ENCODE measurements around the gene AVEN. TPM values are rescaled to one million over a fixed set of nuclear protein-coding genes. Genes with fewer than 3 reads are reported as not detected.

AVEN gene
- total and polyA plus RNA-seq, 2 of the 13 experiments (the other 11 are each of a cell fraction or from before 2014, with no cell fraction given), result 4.4 to 17.5 TPM

- Histone ChIP-seq H3K36me3 (replicated peaks in 1 of 2; ENCODE audit: control insufficient read depth in 1 of 2, insufficient read depth in 2 of 2, low read length in 2 of 2) (no peaks in the 10 kb centered on the region), H3K27ac (ENCODE audit: extremely low read length, insufficient read depth, low read length) (no peak overlapping the region), H3K27me3 (ENCODE audit: control insufficient read depth in 1 of 2, insufficient read depth in 2 of 2, low read length in 2 of 2) (no peaks in the 10 kb centered on the region), H3K79me2 (ENCODE audit: insufficient read depth, low read length) (no peaks in the 10 kb centered on the region), H3K4me1 (ENCODE audit: insufficient read depth, low read length) (no peaks in the 10 kb centered on the region), H3K9ac (ENCODE audit: insufficient read depth, low read depth, low read length) (no peak overlapping the region), H3K9me3 (ENCODE audit: low read length) (no peaks in the 10 kb centered on the region), H3K4me2 (ENCODE audit: low read depth, low read length) (no peak overlapping the region), H2AFZ (ENCODE audit: low read length) (no peak overlapping the region), H4K20me1 (ENCODE audit: insufficient read depth, low read length) (no peaks in the 10 kb centered on the region), H3K4me3 (replicated peaks in 1 of 3; ENCODE audit: insufficient read depth in 1 of 3, low read depth in 2 of 3, low read length in 3 of 3) (no peak overlapping the region)
- DNase-seq (ENCODE audit: low spot score) (no peak), ATAC-seq (no peak), FAIRE-seq (no peak)
- POLR2A ChIA-PET, result no interaction called here
- in situ Hi-C loops (cut with HindIII; ENCODE audit: extremely low pct_ligation_motif_present, low pct_unique_long_range_greater_than_20kb), result no loop called here
- CTCF ChIA-PET (ENCODE audit: low intra/inter-chr PET ratio, low total read pairs), result no interaction called here
- TF ChIP-seq ZSCAN30 (CRISPR knock-in tag; IDR thresholded peaks at IDR 0.05) (no peak), ARHGAP35 (CRISPR knock-in tag; IDR thresholded peaks at IDR 0.05; ENCODE audit: borderline replicate concordance) (no peak), ZBTB26 (CRISPR knock-in tag; IDR thresholded peaks at IDR 0.05; ENCODE audit: borderline replicate concordance) (no peak), TOPORS (CRISPR knock-in tag; IDR thresholded peaks at IDR 0.05) (no peak), NFE2L2 (IDR thresholded peaks at IDR 0.05; ENCODE audit: low read length) (no peak), KDM2A (CRISPR knock-in tag; IDR thresholded peaks at IDR 0.05; ENCODE audit: borderline replicate concordance, low read depth) (no peak), ATF7 (IDR thresholded peaks at IDR 0.05) (no peak), ATF7 (CRISPR knock-in tag; IDR thresholded peaks at IDR 0.05) (no peak)
- BruUV-seq (replicated peaks), result no TSS peak
- 96% methylated on average over 9 of the region's 9 CpGs for WGBS (ENCODE audit: low lambda C conversion rate)
- intact Hi-C loops (cut with micrococcal nuclease; ENCODE audit: unreplicated experiment), result no loop called here
Observed at GRCh38 chr15:34013746-34014145, 25.3 kb downstream of the AVEN start.

- Histone ChIP-seq H3K27me3 (ENCODE audit: control insufficient read depth in 1 of 2, insufficient read depth in 2 of 2, low read length in 2 of 2) (no peaks in the 10 kb centered on the region), H3K9ac (ENCODE audit: insufficient read depth, low read depth, low read length) (no peak overlapping the region), H4K20me1 (ENCODE audit: insufficient read depth, low read length) (no peaks in the 10 kb centered on the region), H3K4me1 (ENCODE audit: insufficient read depth, low read length) (no peaks in the 10 kb centered on the region), H3K4me2 (ENCODE audit: low read depth, low read length) (no peak overlapping the region), H2AFZ (ENCODE audit: low read length) (no peak overlapping the region), H3K36me3 (replicated peaks in 1 of 2; ENCODE audit: control insufficient read depth in 1 of 2, insufficient read depth in 2 of 2, low read length in 2 of 2) (no peaks in the 10 kb centered on the region), H3K4me3 (replicated peaks in 1 of 3; ENCODE audit: insufficient read depth in 1 of 3, low read depth in 2 of 3, low read length in 3 of 3) (no peak overlapping the region), H3K79me2 (ENCODE audit: insufficient read depth, low read length) (no peaks in the 10 kb centered on the region), H3K9me3 (ENCODE audit: low read length) (no peaks in the 10 kb centered on the region), H3K27ac (ENCODE audit: extremely low read length, insufficient read depth, low read length) (no peak overlapping the region)
- no peak for ATAC-seq
- CTCF ChIA-PET (ENCODE audit: low intra/inter-chr PET ratio, low total read pairs), result no interaction called here
- FAIRE-seq, result no peak
- 84% methylated on average over 4 of the region's 4 CpGs for WGBS (ENCODE audit: low lambda C conversion rate)
- in situ Hi-C loops (cut with HindIII; ENCODE audit: extremely low pct_ligation_motif_present, low pct_unique_long_range_greater_than_20kb), result no loop called here
- DNase-seq (ENCODE audit: low spot score), result no peak
- POLR2A ChIA-PET, result no interaction called here
- BruUV-seq (replicated peaks), result no TSS peak
- intact Hi-C loops (cut with micrococcal nuclease; ENCODE audit: unreplicated experiment), result no loop called here
- no peak for TF ChIP-seq ZNF557 (CRISPR knock-in tag; IDR thresholded peaks at IDR 0.05)
- no peak for TF ChIP-seq TFDP1 (CRISPR knock-in tag; IDR thresholded peaks at IDR 0.05; ENCODE audit: borderline replicate concordance)
- TF ChIP-seq DNMT3B (CRISPR knock-in tag; conservative IDR thresholded peaks at IDR 0.05), result no peak
- no peak for TF ChIP-seq ZNF709 (CRISPR knock-in tag; IDR thresholded peaks at IDR 0.05)
- TF ChIP-seq PRDM15 (CRISPR knock-in tag; IDR thresholded peaks at IDR 0.05), result no peak
- no peak for TF ChIP-seq ZNF652 (CRISPR knock-in tag; IDR thresholded peaks at IDR 0.05; ENCODE audit: borderline replicate concordance, low read depth)
Observed at GRCh38 chr15:34012461-34013028, 26.5 kb downstream of the AVEN start.

Data from HepG2 (cell line).